Activated CD8-positive, alpha-beta memory T cell treated with anti-CD3 and anti-CD28 coated beads, Interleukin-2, amount 50 U/mL, for 24 hours (primary cell): ENCODE measurements around the gene CDH26.

Experiments
- DNase-seq: peaks from one replicate; pipeline ENCODE4 v3.0.0-alpha.2; 2020; ENCODE audit errors: extremely low read depth

The CDH26 gene

GRCh38 chr20:59985164-59985563, 26.9 kb downstream of the CDH26 start:
- no peak for DNase-seq

GRCh38 chr20:59985864-59986263, 27.6 kb downstream of the CDH26 start:
- DNase-seq, result no peak

GRCh38 chr20:59987135-59987534, 28.9 kb downstream of the CDH26 start:
- no peak for DNase-seq

- DNase-seq, result no peak
Measured at GRCh38 chr20:59988141-59988540, 29.9 kb downstream of the CDH26 start.

- DNase-seq, result no peak
Measured at GRCh38 chr20:59992526-59993084, 34.4 kb downstream of the CDH26 start.

- DNase-seq, result no peak
Measured at GRCh38 chr20:59993736-59994430, 35.7 kb downstream of the CDH26 start.

GRCh38 chr20:59994697-59995122, 36.5 kb downstream of the CDH26 start:
- no peak for DNase-seq

GRCh38 chr20:59996108-59996507, 37.9 kb downstream of the CDH26 start:
- no peak for DNase-seq

- DNase-seq, result no peak
Measured at GRCh38 chr20:59997896-59998295, 39.7 kb downstream of the CDH26 start.

GRCh38 chr20:59999502-59999901, 41.3 kb downstream of the CDH26 start:
- DNase-seq, result no peak

- DNase-seq, result no peak
Measured at GRCh38 chr20:60000271-60001042, 42.2 kb downstream of the CDH26 start.

- no peak for DNase-seq
Measured at GRCh38 chr20:60001108-60001507, 42.9 kb downstream of the CDH26 start.

- DNase-seq, result no peak
Measured at GRCh38 chr20:60003776-60004175, 45.6 kb downstream of the CDH26 start.

GRCh38 chr20:60006261-60006660, 48.0 kb downstream of the CDH26 start:
- no peak for DNase-seq

GRCh38 chr20:60007464-60007863, 49.2 kb downstream of the CDH26 start:
- DNase-seq, result no peak

- DNase-seq, result no peak
Measured at GRCh38 chr20:60008130-60008808, 50.0 kb downstream of the CDH26 start.

GRCh38 chr20:60009318-60009717, 51.1 kb downstream of the CDH26 start:
- no peak for DNase-seq

- DNase-seq, result no peak
Measured at GRCh38 chr20:60009826-60010616, 51.8 kb downstream of the CDH26 start.

GRCh38 chr20:60010689-60011458, 52.7 kb downstream of the CDH26 start:
- DNase-seq, result no peak
